ENCODE results near the gene PRPSAP1.

The PRPSAP1 gene

DNA sequence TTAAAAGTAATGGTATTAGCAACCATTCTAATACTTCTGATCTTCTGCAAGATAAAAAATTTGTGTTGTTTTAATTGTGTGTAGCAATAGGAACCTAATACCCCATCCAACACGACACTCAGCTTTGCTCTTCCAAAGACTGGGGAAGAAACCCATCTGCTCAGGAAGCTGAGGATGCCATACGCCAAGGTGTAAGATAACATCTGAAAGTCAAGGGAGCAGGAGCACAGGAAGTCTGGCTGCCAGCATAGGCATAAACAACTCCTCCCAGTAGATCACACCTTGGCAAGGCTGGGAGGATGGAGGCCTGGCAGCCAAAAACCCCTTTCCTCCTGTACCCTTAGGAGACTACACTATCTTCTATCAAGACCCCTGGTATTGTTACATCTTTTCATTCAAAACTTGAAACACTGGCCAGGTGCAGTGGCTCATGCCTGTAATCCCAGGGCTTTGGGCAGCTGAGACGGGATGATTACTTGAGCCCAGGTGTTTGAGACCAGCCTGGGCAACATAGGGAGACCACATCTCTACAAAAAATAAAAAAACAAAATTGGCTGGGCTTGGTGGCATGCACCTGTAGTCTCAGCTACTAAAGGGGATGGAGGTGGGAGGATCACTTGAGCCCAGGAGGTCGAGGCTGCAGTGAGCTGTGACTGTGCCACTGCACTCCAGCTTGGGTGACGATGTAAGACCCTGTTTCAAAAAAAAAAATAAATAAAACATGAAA is 25.0 kb upstream of the PRPSAP1 start:
- TF ChIP-seq GATA2 (IDR thresholded peaks at IDR 0.05; ENCODE audit: low read depth, low read length): no peak; the same call in 1 of the 2 replicates
- TF ChIP-seq GATA3 (IDR thresholded peaks at IDR 0.05; ENCODE audit: low read depth, low read length): no peak

DNA sequence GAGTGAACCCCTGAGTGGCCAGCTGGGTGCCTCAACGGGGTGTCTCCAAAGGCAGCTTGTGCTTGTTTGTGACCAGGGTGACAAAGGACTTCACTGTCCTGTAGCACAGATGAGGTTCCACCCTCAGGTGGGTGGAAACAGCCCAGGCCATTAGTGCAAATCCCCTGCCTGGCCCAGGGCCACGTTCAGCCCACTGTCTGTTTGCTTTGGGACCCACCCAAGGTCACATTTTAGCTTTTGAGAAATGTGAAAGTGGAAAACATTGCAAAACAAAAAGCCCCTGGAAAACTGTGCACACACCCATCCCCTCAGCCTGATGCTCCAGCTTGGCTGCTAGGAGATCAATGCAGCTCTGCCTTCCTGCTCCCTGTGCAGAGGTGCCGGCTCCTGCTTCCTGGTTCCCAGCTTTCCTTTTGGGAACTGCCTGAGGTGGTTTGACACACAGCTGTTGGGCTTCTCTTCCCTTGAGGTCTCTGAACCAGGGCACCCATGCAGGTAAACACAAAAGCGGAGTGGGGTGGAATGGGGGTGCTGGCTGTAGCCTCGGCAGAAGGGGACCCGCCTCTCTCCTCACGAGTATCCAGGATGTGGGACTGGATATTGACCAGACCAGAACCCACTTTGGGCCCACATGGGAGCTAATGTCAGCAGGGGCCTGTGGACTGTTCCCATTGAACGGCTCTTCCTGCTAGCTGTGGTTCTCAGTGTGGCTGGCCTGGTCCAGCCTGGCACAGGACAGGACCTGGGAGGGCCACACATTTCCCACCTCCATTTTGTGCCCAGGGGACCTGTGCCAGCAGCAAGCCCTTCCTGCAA is 22.8 kb upstream of the PRPSAP1 start:
- TF ChIP-seq GATA3 (IDR thresholded peaks at IDR 0.05; ENCODE audit: low read depth, low read length) (no peak), GATA2 (IDR thresholded peaks at IDR 0.05; ENCODE audit: low read depth, low read length) (no peak)

DNA sequence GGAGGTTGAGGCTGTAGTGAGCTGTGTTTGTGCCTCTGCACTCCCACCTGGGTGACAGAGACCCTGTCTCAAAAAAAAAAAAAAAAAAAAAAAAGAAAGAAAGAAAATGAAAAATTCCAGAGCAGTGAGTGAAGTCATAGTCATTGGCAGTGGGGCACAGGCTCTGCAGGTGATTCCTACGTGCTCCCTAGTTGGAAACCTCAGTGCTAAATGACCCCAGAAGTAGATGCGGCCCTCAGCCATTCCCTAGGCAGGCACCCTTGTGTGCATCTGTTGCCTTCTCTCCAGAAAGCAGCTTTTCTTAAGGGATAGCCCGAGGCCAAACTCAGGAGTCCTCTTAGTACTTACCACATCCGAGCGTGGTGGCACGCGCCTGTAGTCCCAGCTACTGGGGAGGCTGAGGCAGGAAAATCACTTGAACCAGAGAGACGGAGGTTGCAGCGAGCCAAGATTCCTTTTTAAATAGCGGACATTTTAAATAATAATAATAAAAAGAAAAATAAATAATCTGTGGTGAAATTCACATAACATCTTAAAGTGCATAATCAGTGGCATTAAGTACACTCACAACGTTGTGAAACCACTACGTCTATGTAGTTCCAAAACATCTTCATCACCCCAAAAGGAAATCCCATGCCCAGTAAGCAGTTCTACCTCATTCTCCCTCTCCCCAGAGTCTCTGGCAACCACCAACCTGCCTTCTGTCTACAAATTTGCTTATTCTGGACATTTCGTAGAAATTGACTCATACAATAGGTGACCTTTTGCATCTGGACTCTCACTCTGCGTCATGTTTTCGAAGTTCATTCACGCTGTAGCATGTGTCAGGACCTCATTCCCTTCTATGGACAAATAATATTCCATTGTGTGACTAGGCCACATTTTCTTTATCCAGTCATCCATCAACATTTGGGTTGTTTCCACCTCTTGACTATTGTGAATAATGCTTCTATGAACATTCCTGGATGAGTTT is 18.2 kb upstream of the PRPSAP1 start:
- TF ChIP-seq GATA2 (IDR thresholded peaks at IDR 0.05; ENCODE audit: low read depth, low read length): no peak
- TF ChIP-seq GATA3 (IDR thresholded peaks at IDR 0.05; ENCODE audit: low read depth, low read length): no peak

DNA sequence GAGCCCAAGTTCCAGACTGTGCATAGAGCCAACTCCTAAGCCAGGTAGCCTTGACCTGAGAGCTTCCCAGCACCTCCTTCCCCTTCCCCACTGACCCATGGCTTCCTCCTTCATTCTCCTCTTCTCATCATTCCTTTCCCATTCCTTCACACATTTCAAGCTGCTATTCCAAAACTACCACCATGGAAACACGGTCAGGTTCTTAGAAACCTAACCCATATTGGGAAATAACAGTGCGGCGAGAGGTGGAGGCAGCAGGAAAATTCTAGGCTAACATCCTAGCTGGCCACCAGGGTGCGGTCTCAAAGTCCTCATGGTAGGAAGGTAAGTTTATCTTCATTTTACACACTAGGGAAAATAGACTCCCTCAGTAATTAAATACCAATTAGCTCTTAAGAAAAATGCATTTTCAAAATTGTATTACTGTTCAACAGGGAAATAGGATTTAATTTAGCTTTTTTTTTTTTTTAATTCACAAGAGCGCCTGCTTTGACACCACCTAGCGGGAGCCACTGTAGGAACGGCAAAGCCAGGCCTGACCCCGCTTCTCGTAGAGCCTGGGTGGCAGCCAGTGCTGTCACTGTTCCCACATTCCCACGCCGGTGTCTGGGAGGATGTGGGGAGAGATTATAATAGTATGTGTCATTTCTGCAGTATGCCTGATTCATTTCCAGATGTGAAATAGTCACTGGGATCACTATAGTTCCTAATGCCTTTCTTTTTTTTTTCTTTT is 16.7 kb upstream of the PRPSAP1 start:
- TF ChIP-seq GATA3 (IDR thresholded peaks at IDR 0.05; ENCODE audit: low read depth, low read length): no peak
- TF ChIP-seq GATA2 (IDR thresholded peaks at IDR 0.05; ENCODE audit: low read depth, low read length): no peak

DNA sequence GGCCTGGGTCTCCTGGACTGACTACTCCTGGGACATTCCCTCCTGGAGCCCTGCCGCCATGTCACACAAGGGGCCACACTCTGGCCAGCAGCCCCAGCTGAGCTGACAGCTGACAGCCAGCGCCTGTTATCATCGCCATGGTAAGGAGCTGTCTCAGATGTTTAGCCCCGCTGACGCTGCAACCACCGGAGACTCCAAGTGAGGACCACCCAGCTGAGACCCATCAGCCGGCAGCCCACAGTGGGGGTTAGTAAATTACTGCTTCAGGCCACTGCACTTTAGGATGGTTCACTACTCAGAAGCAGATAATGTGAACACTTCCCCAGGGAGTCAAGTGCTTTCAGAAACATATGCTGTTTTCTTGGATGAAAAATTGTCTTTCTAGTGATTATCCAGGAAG is 16.1 kb upstream of the PRPSAP1 start:
- no peak for TF ChIP-seq GATA2 (IDR thresholded peaks at IDR 0.05; ENCODE audit: low read depth, low read length)

DNA sequence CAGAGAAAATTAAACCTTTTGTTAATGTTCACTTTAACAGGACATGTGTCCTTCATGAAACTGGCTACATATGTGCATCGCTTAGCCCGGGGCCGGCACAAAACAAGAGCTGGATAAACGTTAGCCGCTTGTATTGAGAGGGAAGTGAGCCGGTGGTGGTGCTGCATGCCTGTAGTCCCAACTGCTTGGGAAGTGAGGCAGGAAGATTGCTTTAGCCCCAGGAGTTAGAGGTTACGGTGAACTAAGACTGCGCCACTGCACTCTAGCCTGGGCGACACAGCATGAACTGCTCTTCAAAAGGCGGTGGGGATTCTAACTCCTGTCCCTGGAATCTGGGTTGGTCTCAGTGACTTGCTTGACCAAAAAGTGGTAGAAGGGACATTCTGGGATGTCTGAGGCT is 15.7 kb upstream of the PRPSAP1 start:
- TF ChIP-seq GATA2 (IDR thresholded peaks at IDR 0.05; ENCODE audit: low read depth, low read length) (no peak), GATA3 (IDR thresholded peaks at IDR 0.05; ENCODE audit: low read depth, low read length) (no peak)

DNA sequence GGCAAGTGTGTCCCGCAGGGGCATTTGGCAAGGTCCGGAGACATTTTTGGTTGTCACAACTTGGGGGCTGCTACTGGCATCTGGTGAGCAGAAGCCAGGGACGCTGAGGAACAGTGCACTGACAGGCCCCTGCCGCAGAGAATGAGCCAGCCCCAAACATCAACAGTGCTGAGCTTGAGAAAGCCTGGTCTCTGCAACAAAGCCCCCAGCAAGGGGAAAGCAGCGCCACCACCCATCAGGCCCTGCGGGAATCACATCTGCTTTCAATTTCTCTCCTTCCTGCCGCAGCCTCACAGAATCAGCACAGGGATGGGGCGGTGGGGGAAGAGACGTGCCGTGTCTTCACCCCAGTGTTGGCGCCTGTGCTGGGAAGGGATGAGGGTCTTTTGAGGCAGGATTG is 14.8 kb upstream of the PRPSAP1 start:
- TF ChIP-seq GATA2 (IDR thresholded peaks at IDR 0.05; ENCODE audit: low read depth, low read length) (no peak), GATA3 (IDR thresholded peaks at IDR 0.05; ENCODE audit: low read depth, low read length) (no peak)

DNA sequence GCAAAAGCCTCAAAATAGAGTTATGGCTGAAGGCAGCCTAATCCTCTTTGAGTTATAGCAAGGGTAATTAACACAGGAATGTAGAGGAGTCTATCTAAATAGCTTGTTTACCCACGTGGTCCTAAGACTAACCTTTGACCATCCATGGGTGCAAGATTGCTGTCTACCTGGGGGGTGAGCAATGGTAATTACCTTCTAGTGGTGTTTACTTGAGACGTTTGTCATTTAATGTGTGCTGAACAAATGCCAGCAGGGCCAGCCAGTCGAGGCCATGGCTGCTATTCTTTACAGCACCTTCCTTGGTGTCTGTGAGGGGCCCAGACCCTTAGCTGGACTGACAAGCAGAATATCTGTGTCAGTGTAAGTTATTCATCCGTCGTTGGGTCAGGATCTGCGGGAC is 13.9 kb upstream of the PRPSAP1 start:
- TF ChIP-seq GATA2 (IDR thresholded peaks at IDR 0.05; ENCODE audit: low read depth, low read length) (no peak), GATA3 (IDR thresholded peaks at IDR 0.05; ENCODE audit: low read depth, low read length) (no peak)

DNA sequence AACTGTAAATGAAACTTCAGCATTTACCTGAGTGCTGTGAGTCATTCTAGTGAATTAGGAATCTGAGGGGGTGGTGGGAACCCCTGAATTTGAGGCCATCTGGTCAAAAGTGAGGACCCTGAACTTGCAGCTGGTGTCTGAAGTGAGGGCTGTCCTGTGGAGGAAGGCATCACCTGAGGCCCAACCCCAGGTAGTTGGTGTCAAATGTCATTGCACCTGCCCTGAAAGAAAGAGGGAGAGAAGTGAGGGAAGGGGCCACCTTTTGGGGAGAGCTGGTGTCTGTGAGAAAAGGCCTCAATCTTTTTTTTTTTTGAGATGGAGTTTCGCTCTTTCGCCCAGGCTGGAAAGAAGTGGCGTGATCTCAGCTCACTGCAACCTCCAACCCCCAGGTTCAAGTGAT is 12.5 kb upstream of the PRPSAP1 start:
- TF ChIP-seq GATA3 (IDR thresholded peaks at IDR 0.05; ENCODE audit: low read depth, low read length): no peak
- TF ChIP-seq GATA2 (IDR thresholded peaks at IDR 0.05; ENCODE audit: low read depth, low read length): no peak

DNA sequence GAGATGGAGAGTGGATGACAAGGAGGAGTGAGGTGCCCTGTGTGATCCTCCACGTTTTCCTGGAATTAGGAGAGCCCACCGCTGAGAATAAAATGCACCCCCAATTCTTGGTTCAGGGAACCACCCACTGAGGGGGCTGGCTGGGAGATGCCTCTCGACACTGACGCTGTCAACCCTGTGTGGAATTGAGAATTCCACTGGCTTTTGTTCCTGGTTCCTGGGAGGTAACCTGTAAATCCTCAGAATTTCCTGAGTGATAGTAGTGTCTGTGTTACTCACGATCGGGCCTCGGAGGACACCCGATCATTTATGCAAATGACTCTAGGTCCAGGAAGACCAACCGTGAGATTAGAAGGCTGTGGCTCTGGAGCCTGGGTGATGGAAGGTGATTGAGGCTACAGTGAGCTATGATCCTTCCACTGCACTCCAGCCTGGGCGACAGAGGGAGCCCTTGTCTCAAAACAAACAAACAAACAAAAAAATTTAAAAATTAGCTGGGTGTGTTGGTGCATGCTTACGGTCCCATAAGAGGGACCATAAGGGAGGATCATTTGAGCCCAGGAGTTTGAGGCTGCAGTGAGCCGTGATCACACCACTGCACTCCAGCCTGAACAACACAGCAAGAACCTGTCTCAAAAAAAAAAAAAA is 11.7 kb upstream of the PRPSAP1 start:
- TF ChIP-seq GATA2 (IDR thresholded peaks at IDR 0.05; ENCODE audit: low read depth, low read length) (no peak), GATA3 (IDR thresholded peaks at IDR 0.05; ENCODE audit: low read depth, low read length) (no peak)

DNA sequence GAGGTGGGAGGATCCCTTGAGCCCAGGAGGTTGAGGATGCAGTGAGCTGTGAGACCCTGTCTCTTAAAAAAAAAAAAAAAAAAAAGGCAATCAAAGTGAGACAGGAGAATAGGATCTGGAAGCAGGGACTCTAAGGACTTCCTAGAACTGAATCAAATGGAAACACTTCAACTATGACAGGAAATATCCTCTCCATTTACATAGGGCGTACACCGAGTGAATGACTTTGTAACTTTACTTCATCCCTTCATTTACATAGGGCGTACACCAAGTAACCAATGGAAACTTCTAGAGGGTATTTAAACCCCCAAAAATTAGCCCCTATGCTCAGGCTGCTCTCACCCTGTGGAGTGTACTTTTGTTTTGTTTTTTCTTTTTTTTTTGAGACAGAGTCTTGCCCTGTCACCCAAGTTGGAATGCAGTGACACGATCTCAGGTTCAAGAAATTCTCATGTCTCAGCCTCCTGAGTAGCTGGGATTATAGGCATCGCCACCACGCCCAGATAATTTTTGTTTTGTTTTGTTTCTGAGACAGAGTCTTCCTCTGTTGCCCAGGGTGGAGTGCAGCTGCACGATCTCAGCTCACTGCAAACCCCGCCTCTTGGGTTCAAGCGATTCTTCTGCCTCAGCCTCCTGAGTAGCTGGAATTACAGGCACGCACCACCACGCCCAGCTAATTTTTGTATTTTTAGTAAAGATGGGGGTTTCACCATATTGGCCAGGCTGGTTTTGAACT is 9.6 kb upstream of the PRPSAP1 start:
- no peak for TF ChIP-seq GATA2 (IDR thresholded peaks at IDR 0.05; ENCODE audit: low read depth, low read length)
- no peak for TF ChIP-seq GATA3 (IDR thresholded peaks at IDR 0.05; ENCODE audit: low read depth, low read length)

DNA sequence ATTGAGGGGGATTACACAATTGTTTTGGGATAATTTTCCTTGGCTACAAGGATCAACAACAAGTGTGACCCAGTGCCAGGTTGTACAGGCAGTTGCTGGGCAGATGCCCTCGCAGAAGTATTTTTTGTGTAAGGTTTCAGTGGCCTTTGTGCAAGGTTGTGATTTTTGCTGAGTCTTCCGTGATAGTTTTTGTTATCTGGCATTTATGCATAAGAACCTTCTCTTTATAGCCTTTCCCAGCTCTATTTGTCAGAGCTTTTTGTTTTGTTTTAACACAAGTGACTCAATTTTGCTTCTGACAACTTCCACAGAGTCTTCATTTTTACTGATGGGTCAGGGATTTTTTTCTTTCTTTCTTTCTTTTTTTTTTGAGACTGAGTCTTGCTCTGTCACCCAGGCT is 6.7 kb upstream of the PRPSAP1 start:
- TF ChIP-seq GATA3 (IDR thresholded peaks at IDR 0.05; ENCODE audit: low read depth, low read length) (no peak), GATA2 (IDR thresholded peaks at IDR 0.05; ENCODE audit: low read depth, low read length) (no peak)
